ENCODE data around the gene ZNF408.

Gene ZNF408

GRCh38 chr11:46661836-46662235, 39.0 kb upstream of the ZNF408 start:
- TF ChIP-seq, protein P1, sequence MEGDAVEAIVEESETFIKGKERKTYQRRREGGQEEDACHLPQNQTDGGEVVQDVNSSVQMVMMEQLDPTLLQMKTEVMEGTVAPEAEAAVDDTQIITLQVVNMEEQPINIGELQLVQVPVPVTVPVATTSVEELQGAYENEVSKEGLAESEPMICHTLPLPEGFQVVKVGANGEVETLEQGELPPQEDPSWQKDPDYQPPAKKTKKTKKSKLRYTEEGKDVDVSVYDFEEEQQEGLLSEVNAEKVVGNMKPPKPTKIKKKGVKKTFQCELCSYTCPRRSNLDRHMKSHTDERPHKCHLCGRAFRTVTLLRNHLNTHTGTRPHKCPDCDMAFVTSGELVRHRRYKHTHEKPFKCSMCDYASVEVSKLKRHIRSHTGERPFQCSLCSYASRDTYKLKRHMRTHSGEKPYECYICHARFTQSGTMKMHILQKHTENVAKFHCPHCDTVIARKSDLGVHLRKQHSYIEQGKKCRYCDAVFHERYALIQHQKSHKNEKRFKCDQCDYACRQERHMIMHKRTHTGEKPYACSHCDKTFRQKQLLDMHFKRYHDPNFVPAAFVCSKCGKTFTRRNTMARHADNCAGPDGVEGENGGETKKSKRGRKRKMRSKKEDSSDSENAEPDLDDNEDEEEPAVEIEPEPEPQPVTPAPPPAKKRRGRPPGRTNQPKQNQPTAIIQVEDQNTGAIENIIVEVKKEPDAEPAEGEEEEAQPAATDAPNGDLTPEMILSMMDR (IDR thresholded peaks at IDR 0.05; ENCODE audit: insufficient read depth, low read length, poor library complexity, severe bottlenecking): no peak
- peaks cover 22% of the 10 kb centered on the region for H3K36me3 ChIP-seq (ENCODE audit: control insufficient read depth, insufficient read depth, low read length)
- no peak for DNase-seq (ENCODE audit: extremely low read depth, insufficient read length)
- H3K27me3 ChIP-seq (replicated peaks; ENCODE audit: control insufficient read depth, insufficient read depth, low read length): no peaks in the 10 kb centered on the region
- H3K4me3 ChIP-seq (replicated peaks; ENCODE audit: low read depth, low read length): no peak overlapping the region

- TF ChIP-seq, protein P1 (IDR thresholded peaks at IDR 0.05; ENCODE audit: insufficient read depth, low read length, poor library complexity, severe bottlenecking): no peak
- Histone ChIP-seq H3K4me3 (replicated peaks; ENCODE audit: low read depth, low read length) (no peak overlapping the region), H3K27me3 (replicated peaks; ENCODE audit: control insufficient read depth, insufficient read depth, low read length) (no peaks in the 10 kb centered on the region), H3K36me3 (ENCODE audit: control insufficient read depth, insufficient read depth, low read length) (peaks cover 19% of the 10 kb centered on the region)
- no peak for DNase-seq (ENCODE audit: extremely low read depth, insufficient read length)
Observed at GRCh38 chr11:46662366-46662765, 38.5 kb upstream of the ZNF408 start.

- peaks cover 21% of the 10 kb centered on the region for H3K36me3 ChIP-seq (ENCODE audit: control insufficient read depth, insufficient read depth, low read length)
- TF ChIP-seq, protein P1 (IDR thresholded peaks at IDR 0.05; ENCODE audit: insufficient read depth, low read length, poor library complexity, severe bottlenecking): no peak
- H3K27me3 ChIP-seq (replicated peaks; ENCODE audit: control insufficient read depth, insufficient read depth, low read length): no peaks in the 10 kb centered on the region
- no peak for DNase-seq (ENCODE audit: extremely low read depth, insufficient read length)
- no peak overlapping the region for H3K4me3 ChIP-seq (replicated peaks; ENCODE audit: low read depth, low read length)
Observed at GRCh38 chr11:46663277-46663940, 37.4 kb upstream of the ZNF408 start.

DNA sequence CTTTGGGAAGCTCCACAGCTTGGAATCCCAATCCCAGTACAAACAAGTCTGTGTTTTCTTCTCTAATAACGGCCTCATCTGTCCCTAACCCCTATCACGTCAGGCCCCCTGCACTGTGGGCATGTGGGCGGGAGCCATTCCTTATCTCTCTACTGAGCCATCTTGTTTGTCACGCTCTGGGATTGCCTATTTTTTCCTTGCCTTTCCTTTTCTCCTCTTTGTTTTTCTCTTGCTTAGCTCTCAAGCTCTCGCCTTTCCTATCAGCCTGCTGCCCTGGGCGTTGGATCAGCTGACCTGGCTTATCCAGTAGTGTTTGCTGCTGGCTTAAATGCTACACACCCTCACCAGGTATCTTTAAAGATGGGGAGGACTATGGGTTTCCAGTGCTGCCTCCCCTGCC, 36.2 kb upstream of the ZNF408 start:
- TF ChIP-seq, protein P1 (IDR thresholded peaks at IDR 0.05; ENCODE audit: insufficient read depth, low read length, poor library complexity, severe bottlenecking): no peak
- no peak for DNase-seq (ENCODE audit: extremely low read depth, insufficient read length)
- Histone ChIP-seq H3K27me3 (replicated peaks; ENCODE audit: control insufficient read depth, insufficient read depth, low read length) (no peaks in the 10 kb centered on the region), H3K4me3 (replicated peaks; ENCODE audit: low read depth, low read length) (no peak overlapping the region), H3K36me3 (ENCODE audit: control insufficient read depth, insufficient read depth, low read length) (peaks cover 19% of the 10 kb centered on the region)

GRCh38 chr11:46665356-46665755, 35.5 kb upstream of the ZNF408 start:
- Histone ChIP-seq H3K36me3 (ENCODE audit: control insufficient read depth, insufficient read depth, low read length) (peaks cover 18% of the 10 kb centered on the region), H3K27me3 (replicated peaks; ENCODE audit: control insufficient read depth, insufficient read depth, low read length) (no peaks in the 10 kb centered on the region), H3K4me3 (replicated peaks; ENCODE audit: low read depth, low read length) (no peak overlapping the region)
- no peak for DNase-seq (ENCODE audit: extremely low read depth, insufficient read length)
- TF ChIP-seq, protein P1 (IDR thresholded peaks at IDR 0.05; ENCODE audit: insufficient read depth, low read length, poor library complexity, severe bottlenecking): no peak

DNA sequence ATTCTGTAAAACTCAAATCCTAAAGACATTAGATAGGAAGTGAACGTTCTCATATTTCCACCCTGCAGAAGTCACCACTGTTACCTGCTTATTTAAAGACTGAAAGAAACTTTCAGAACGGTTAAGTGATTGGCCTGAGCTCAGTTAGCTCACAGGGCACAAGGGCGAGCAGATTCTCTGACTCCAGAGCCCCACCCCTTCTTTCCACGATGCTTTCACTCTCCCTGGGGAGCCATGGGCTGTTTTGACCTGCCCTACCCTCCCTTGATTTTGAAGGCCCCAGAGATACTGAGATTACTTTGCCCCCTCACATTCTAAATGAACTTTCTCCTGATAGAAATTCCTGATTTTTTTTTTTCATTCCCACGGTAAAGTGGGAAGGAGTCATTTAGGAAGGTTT, 34.3 kb upstream of the ZNF408 start:
- Histone ChIP-seq H3K27me3 (replicated peaks; ENCODE audit: control insufficient read depth, insufficient read depth, low read length) (no peaks in the 10 kb centered on the region), H3K4me3 (replicated peaks; ENCODE audit: low read depth, low read length) (no peak overlapping the region), H3K36me3 (ENCODE audit: control insufficient read depth, insufficient read depth, low read length) (peaks cover 24% of the 10 kb centered on the region)
- no peak for DNase-seq (ENCODE audit: extremely low read depth, insufficient read length)
- TF ChIP-seq, protein P1 (IDR thresholded peaks at IDR 0.05; ENCODE audit: insufficient read depth, low read length, poor library complexity, severe bottlenecking): no peak

Data from GM06990 (cell line).